HG02798 (cell line): ENCODE results near the gene COMMD2.

Experiments
- ATAC-seq: cut with Tn5 transposase; IDR thresholded peaks from one replicate; pipeline ENCODE4 v1.9.1; 2021; ENCODE audit warnings: mild to moderate bottlenecking; ENCODE audit not compliant: unreplicated experiment, poor library complexity

Gene COMMD2

DNA sequence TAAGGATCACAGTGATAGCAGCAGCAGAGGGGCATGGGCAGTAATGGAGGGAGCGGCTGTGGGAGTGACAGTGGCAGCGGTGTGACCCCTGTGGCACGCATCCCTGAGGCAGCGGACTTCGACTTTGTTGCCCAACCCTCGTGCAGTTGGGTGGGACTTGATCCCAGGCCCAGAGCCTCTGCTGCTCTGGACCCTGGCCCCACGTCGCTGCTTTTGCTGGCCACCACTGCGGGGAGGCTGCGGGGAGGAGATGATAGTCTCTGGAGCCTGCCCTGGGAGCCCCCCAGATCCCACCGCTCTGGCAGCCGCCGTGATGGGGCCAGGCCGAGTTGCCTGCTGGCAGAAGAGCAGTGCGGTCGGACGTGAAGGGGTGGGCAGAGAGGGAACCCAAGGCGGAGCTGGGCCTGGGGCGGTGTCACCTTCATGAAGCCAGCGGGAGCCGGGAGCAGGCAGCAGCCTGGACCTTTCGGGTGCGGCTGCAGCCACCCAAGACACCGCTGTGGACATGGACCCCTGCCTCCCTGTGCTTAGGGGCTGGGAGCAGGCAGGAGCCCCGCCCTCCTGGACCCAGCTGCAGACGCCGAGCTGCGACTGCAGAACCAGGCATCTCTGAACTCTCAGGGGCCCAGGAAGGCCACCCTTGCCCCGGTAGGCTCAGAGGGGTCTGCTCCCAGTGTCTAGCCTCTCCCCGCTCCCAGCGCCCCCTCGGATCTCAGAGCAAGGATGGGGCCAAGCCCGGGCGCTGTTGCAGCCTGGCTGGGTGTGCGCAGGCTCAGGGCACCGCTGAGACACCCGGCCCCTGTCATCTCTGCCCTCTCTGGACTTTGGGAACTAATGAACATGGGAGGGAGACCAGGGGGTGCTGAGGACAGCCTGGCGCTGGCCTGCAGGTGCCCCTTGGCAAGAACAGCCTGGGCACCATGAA, 38.3 kb downstream of the COMMD2 start:
- no peak for ATAC-seq

DNA sequence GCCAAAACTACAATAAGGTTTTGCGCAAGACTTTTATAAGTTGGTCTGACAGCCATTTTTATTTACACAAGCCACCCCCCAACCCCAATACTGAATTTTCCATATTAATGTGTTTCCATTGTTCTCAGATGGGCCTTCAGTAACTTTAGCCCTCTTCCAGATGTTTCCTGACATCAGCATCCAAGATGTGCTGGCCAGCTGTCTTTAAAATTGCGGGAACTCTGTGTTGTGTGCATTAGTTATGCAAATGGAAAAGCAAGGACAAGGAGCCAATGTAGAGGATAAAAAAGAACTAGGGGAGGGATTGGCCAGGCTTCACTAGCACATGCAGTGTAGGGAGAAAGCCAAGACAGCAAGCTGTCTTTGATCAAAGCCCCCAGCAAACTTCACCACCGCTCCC, 45.4 kb downstream of the COMMD2 start:
- no peak for ATAC-seq

DNA sequence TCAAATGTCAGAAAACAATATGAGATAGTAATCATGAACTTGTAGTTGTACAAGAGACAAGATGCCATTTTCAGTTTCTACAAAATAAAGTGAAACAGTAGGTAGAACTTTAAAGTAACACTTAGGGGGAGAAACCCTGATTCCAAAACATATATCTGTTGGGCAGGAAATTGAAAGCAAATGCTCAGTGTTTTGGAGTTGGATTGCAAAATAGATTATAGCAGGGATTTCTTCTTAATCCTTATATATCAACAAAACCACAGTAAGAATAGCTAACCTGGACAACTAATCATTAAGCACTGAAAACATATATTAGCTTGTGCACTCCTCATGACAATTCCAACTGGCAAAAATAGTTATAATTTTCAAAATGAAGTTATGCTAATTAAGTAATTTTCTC, 46.9 kb downstream of the COMMD2 start:
- no peak for ATAC-seq

DNA sequence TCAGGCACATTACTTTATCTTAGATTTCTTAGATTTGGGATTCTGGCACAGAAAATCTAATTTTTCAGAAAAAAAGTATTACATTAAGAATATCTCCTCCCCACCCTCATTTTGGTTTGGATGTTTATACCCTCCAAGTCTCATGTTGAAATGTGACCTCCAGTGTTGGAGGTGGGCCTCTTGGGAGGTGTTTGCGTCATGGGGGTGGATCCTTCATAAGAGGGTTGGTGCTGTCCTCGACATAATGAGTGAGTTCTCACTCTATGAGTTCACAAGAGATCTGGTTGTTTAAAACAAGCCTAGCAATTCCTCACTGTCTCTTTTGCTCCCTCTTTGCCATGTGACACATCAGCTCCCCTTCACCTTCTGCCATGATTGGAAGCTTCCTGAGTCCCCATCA, 48.8 kb downstream of the COMMD2 start:
- no peak for ATAC-seq

DNA sequence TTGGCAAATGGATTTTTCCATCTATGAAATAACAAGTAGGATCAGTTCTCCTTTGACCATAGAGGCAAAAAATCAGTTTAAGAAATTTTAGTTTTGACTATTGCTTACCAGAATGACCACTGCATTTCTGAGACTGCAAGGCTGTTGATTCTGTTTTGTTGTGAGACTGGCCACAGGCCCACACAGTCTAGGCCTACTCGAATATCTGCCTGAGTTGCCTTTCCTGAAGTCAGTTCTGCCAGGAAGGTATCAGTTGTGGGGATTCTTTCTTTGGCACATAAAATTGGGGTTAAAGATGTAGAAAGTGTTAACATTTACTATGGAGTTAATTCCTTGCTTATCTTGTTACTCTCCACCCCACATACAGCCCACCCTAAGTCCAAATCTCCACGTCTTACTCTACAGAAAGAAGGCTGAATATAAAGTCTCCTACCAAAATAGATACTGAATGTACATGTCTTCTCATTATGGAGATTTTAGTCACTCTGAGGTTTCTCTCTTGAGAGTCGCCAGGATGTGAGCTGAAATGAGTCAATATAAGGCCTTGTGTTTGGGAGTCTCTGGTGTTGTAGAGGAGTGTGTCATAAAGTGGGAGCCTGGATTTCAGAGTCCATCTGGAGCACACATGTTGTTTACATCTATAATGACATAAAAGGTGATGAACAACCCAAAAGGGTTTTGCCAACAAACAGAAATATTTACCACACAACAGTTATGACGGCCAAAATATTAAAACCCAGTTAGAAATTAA, 49.4 kb downstream of the COMMD2 start:
- ATAC-seq, result no peak

DNA sequence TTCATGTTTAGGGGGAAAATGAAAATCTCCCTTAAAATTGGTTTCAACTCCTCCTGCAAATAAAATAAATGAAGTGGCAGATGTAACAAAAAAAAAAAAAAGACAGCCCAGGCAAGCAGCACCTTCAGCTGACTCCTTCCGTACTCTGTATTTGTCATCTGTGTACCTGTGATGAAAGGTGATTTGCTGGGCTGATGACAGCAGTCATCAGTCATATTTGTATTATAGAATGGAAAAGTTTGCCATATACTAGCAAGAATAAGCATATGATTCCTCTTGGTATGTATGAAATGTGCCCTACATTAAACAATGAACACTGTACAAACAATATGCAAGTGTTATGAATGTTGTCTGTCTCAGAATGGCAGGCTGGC, 50.3 kb downstream of the COMMD2 start:
- peak; percentile 66 for ATAC-seq

DNA sequence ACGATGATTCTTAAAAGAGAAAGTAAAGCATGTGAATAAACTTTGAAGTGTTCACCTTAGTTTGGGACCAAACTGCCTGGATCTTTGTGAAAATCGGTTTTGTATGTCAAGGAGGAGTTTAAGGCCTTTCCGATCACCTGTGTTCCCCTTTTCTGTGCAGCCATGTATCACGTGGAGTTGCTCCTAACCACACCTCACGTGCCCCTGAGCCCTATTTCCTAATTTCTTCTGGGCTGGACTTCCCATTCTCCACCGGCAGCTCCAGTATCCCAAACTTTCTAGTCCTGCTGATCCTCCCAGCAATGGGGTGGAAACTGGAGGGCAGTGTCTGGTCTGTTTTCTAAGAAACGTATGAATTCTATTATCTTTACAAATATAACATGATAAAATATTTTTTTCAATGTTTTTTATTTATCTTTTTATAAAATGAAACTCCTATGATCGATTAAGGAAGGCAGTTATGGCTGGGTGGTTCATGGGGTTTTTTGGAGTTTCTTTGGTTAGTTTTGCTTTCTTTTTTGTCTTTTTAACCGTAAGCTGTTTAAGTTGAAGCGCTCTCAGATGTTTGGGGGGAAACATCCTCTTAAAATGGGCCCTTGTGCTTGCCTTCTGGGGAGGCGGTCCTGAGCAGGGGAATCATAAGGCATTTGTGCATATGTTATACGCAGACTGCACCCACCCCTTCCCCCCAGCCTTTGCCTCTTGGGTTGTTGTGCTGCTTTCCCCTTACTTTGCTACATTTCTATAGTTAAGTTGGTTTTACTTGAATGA, 50.9 kb downstream of the COMMD2 start:
- ATAC-seq, result peak; percentile 63
